CD14-positive monocyte (primary cell): ENCODE data around the gene AURKB. TPM values are rescaled to one million over a fixed set of nuclear protein-coding genes. Genes with fewer than 3 reads are reported as not detected.

Experiments used
- DNase-seq, 3 donors: peaks; one replicate each; pipeline ENCODE4 v3.0.0-alpha.2; 2011 to 2022
- H2AFZ ChIP-seq: 2 replicates; pipeline ENCODE4 v1.6.0; 2012; ENCODE audit warnings: mild to moderate bottlenecking, low read depth, low read length, inconsistent platforms; ENCODE audit not compliant: insufficient read depth, poor library complexity, severe bottlenecking
- H3K27ac ChIP-seq, 2 donors: 1 replicate in 1 of 2; 2 replicates in 1 of 2; pipeline ENCODE4 v1.5.1; 2012 to 2013; ENCODE audit warnings: low read length in 2 of 2, control low read depth in 1 of 2, inconsistent platforms in 1 of 2, low read depth in 1 of 2, mild to moderate bottlenecking in 1 of 2
- H3K27me3 ChIP-seq, 2 donors: one replicate each; pipeline versions ENCODE4 v1.6.0 to v1.6.1; 2011 to 2013; ENCODE audit warnings: low read length in 2 of 2; ENCODE audit not compliant: control insufficient read depth in 2 of 2, insufficient read depth in 2 of 2
- H3K36me3 ChIP-seq, 2 donors: replicated peaks in 1 of 2; 1 replicate in 1 of 2; 2 replicates in 1 of 2; pipeline versions ENCODE4 v1.5.1 to v1.6.1; 2012 to 2013; ENCODE audit warnings: low read length in 2 of 2, control low read depth in 1 of 2, inconsistent platforms in 1 of 2, mild to moderate bottlenecking in 1 of 2; ENCODE audit not compliant: insufficient read depth in 2 of 2, control insufficient read depth in 1 of 2
- H3K4me1 ChIP-seq, 2 donors: 1 replicate in 1 of 2; 2 replicates in 1 of 2; pipeline versions ENCODE4 v1.5.1 to v1.6.1; 2012 to 2013; ENCODE audit warnings: low read length in 2 of 2, control low read depth in 1 of 2, inconsistent platforms in 1 of 2, mild to moderate bottlenecking in 1 of 2, moderate library complexity in 1 of 2; ENCODE audit not compliant: insufficient read depth in 2 of 2, control insufficient read depth in 1 of 2
- H3K4me2 ChIP-seq: replicated peaks from 2 replicates; pipeline ENCODE3; 2012; ENCODE audit warnings: low read length, moderate library complexity, mild to moderate bottlenecking; ENCODE audit not compliant: poor library complexity, severe bottlenecking; ENCODE audit errors: extremely low read depth
- H3K4me3 ChIP-seq, 3 experiments: fragments of 200-600 bp in 1 of 3; sonication (generic) in 1 of 3; replicated peaks in 1 of 3; 1 replicate in 2 of 3; 2 replicates in 1 of 3; pipeline ENCODE4 v1.5.1; 2011 to 2013; ENCODE audit warnings: low read length in 3 of 3, mild to moderate bottlenecking in 3 of 3, control low read depth in 2 of 3, low read depth in 2 of 3, inconsistent platforms in 1 of 3, moderate library complexity in 1 of 3
- H3K79me2 ChIP-seq: 2 replicates; pipeline ENCODE4 v1.6.0; 2012; ENCODE audit warnings: mild to moderate bottlenecking, control low read depth, inconsistent platforms, low read length, moderate library complexity; ENCODE audit not compliant: insufficient read depth
- H3K9ac ChIP-seq: 2 replicates; pipeline ENCODE4 v1.6.0; 2017; ENCODE audit warnings: low read length, mild to moderate bottlenecking; ENCODE audit not compliant: insufficient read depth, poor library complexity, severe bottlenecking
- H3K9me3 ChIP-seq, 2 donors: replicated peaks in 1 of 2; 1 replicate in 1 of 2; 2 replicates in 1 of 2; pipeline versions ENCODE4 v1.5.1 to v1.6.1; 2012 to 2013; ENCODE audit warnings: low read length in 2 of 2, control low read depth in 1 of 2; ENCODE audit not compliant: control insufficient read depth in 1 of 2, insufficient read depth in 1 of 2
- H4K20me1 ChIP-seq: 2 replicates; pipeline ENCODE4 v1.6.0; 2012; ENCODE audit warnings: mild to moderate bottlenecking, low read length, control low read depth, moderate library complexity; ENCODE audit not compliant: insufficient read depth
- H3K27ac Mint-ChIP-seq, 7 donors: one replicate each; pipeline ENCODE4 v1.8.0; 2020; ENCODE audit warnings: mild to moderate bottlenecking in 7 of 7, mixed read lengths in 7 of 7, moderate library complexity in 6 of 7, inconsistent platforms in 2 of 7
- H3K27me3 Mint-ChIP-seq, 3 donors: one replicate each; pipeline ENCODE4 v1.8.0; 2021 to 2022; ENCODE audit warnings: low read depth in 3 of 3, mild to moderate bottlenecking in 3 of 3, mixed read lengths in 3 of 3, moderate library complexity in 3 of 3, inconsistent platforms in 1 of 3
- H3K36me3 Mint-ChIP-seq, 2 donors: one replicate each; pipeline ENCODE4 v1.8.0; 2020; ENCODE audit warnings: mixed read lengths in 2 of 2, inconsistent platforms in 1 of 2, mild to moderate bottlenecking in 1 of 2
- H3K4me1 Mint-ChIP-seq: one replicate; pipeline ENCODE4 v1.8.0; 2020; ENCODE audit warnings: mild to moderate bottlenecking, mixed read lengths
- H3K4me3 Mint-ChIP-seq, 2 donors: one replicate each; pipeline ENCODE4 v1.8.0; 2020; ENCODE audit warnings: mild to moderate bottlenecking in 2 of 2, mixed read lengths in 2 of 2, moderate library complexity in 1 of 2
- H3K9me3 Mint-ChIP-seq, 7 donors: one replicate each; pipeline ENCODE4 v1.8.0; 2020 to 2022; ENCODE audit warnings: mixed read lengths in 7 of 7, mild to moderate bottlenecking in 6 of 7, moderate library complexity in 6 of 7, inconsistent platforms in 2 of 7
- WGBS: methylation state at CpG from one replicate; pipeline ENCODE4 v1.1.5; 2013; ENCODE audit warnings: missing lambda C conversion rate; ENCODE audit not compliant: insufficient coverage; 5-methylcytosine and 5-hydroxymethylcytosine counted together
- intact Hi-C, 2 donors: fragments of 100-400 bp; cut with micrococcal nuclease; formaldehyde crosslinking; loops; one replicate each; pipeline versions ENCODE4 v1.15.0 to v1.15.1; 2023
- polyA plus RNA-seq, 3 donors: library from polyadenylated mRNA; depleted of rRNA in 1 of 3; unstranded in 2 of 3; stranded (reverse) in 1 of 3; fragments of 300-500 nt in 2 of 3; fragments of >200 nt in 1 of 3; fragmentation: Illumina TruSeq in 2 of 3; gene quantifications; 1 replicate in 2 of 3; 2 replicates in 1 of 3; pipeline ENCODE4 v1.2.3, GENCODE V29; 2012 to 2021
- TF ChIP-seq, protein P1 (sequence below): fragments of 200-600 bp; IDR thresholded peaks from one replicate; pipeline ENCODE4 v1.8.0; 2022; ENCODE audit warnings: antibody characterized with exemption, mild to moderate bottlenecking

AURKB gene
- polyA plus RNA-seq, 3 donors = 0.38 to 4.2 (median 0.79) TPM

DNA sequence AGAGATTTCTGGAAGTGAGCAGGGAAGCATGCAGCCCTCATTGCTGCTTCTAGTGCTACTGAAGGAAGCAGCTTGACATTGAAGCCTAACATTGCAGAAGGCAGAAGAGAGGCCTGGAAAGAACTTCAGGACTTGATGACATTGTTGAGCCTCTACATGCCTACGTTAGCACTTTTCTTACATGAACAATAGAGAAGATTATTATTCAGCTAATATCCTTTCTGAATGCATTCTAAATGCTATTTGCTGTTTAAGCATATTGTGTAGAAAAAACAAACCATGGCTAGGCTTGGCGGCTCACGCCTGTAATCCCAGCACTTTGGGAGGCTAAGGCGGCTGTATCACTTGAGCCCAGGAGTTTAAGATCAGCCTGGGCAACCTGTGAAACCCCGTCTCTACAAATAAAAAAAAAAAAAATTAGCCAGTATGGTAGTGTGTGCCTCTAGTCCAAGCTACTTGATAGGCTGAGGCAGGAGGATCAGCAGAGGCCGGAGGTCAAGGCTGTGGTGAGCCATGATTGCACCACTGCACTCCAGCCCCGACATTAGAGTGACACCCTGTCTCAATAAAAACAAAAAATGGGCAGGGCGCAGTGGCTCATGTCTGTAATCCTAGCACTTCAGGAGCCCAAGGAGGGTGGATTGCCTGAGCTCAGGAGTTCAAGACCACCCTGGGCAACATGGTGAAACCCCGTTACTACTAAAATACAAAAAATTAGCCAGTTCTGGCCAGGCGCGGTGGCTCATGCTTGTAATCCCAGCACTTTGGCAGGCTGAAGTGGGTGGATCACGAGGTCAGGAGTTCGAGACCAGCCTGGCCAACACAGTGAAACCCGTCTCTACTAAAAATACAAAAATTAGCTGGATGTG, 2.2 kb upstream of the AURKB start:
- Histone ChIP-seq H4K20me1 (no peaks in the 10 kb centered on the region), H3K27me3 (no peaks in the 10 kb centered on the region), H3K9me3 (no peaks in the 10 kb centered on the region), H3K79me2 (peaks cover 29% of the 10 kb centered on the region), H3K4me1 (peaks cover 28 to 40% of the 10 kb centered on the region in 2 donors), H3K4me2 (no peak overlapping the region), H2AFZ (no peak overlapping the region), H3K4me3 (no peak overlapping the region), H3K9ac (no peak overlapping the region), H3K36me3 (no peaks in the 10 kb centered on the region), H3K27ac (no peak overlapping the region)
- H3K27ac Mint-ChIP-seq = peak overlapping the region in 1 of 7 donors; percentile 49
- TF ChIP-seq, protein P1, sequence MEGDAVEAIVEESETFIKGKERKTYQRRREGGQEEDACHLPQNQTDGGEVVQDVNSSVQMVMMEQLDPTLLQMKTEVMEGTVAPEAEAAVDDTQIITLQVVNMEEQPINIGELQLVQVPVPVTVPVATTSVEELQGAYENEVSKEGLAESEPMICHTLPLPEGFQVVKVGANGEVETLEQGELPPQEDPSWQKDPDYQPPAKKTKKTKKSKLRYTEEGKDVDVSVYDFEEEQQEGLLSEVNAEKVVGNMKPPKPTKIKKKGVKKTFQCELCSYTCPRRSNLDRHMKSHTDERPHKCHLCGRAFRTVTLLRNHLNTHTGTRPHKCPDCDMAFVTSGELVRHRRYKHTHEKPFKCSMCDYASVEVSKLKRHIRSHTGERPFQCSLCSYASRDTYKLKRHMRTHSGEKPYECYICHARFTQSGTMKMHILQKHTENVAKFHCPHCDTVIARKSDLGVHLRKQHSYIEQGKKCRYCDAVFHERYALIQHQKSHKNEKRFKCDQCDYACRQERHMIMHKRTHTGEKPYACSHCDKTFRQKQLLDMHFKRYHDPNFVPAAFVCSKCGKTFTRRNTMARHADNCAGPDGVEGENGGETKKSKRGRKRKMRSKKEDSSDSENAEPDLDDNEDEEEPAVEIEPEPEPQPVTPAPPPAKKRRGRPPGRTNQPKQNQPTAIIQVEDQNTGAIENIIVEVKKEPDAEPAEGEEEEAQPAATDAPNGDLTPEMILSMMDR = no peak
- H3K4me3 Mint-ChIP-seq = no peak overlapping the region
- H3K36me3 Mint-ChIP-seq = peaks cover 9 to 13% of the 10 kb centered on the region in 2 donors
- DNase-seq = peak in 1 of 3 donors; percentile 31
- H3K27me3 Mint-ChIP-seq = peaks cover 0 to 3% (median 0%) of the 10 kb centered on the region in 3 donors
- no peaks in the 10 kb centered on the region for H3K9me3 Mint-ChIP-seq
- no CpG with 5 or more reads among the region's 14 CpGs for WGBS
- intact Hi-C loops = loop anchor here (5.0 kb wide), 1 partner anchor 35 kb away; the partner anchor contains the start of genes CTC1 (in 2 of the 2) and PFAS (in 2 of the 2)
- H3K4me1 Mint-ChIP-seq = peaks cover 35% of the 10 kb centered on the region

DNA sequence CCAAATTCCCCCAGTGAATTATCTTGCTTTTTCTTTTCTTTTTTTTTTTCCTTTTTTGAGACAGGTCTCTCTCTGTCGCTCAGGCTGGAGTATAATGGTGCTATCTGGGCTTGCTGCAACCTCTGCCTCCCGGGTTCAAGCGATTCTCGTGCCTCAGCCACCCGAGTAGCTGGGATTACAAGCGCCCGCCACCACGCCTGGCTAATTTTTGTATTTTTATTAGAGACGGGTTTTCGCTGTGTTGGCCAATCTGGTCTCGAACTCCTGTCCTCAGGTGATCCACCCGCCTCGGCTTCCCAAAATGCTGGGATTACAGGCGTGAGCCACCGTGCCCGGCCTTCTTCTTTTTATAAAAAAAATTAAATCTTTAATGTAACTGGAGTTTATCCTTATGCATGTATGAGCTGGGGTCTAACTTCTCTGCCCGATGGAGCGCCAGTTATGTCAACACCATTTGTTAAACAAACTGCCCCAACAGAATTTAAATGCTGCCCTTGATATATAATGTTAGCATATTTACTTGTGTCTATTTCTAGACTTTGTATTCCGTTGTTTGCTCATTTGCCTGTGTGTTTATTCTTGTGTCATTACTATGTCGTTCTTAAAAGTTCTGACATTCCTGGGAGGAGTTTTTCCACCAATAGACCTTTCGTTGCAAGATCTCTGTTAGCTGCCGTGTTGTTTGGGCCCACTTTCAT, 535 bp upstream of the AURKB start:
- Histone ChIP-seq H3K9ac (peak overlapping the region; percentile 67), H4K20me1 (no peaks in the 10 kb centered on the region), H3K4me2 (peak overlapping the region; percentile 98), H3K36me3 (no peaks in the 10 kb centered on the region), H3K79me2 (peaks cover 44% of the 10 kb centered on the region), H3K9me3 (no peaks in the 10 kb centered on the region), H2AFZ (peak overlapping the region; percentile 84), H3K27me3 (no peaks in the 10 kb centered on the region), H3K27ac (peak overlapping the region; percentile 69 to 80), H3K4me1 (peaks cover 28 to 40% of the 10 kb centered on the region in 2 donors), H3K4me3 (peak overlapping the region; percentile 66 to 86 (median 84))
- Mint-ChIP-seq H3K9me3 (no peaks in the 10 kb centered on the region), H3K36me3 (peaks cover 16 to 29% of the 10 kb centered on the region in 2 donors), H3K4me1 (peaks cover 35% of the 10 kb centered on the region), H3K27me3 (peaks cover 0 to 1% (median 0%) of the 10 kb centered on the region in 3 donors), H3K4me3 (peak overlapping the region; percentile 92 to 95), H3K27ac (peak overlapping the region; percentile 90 to 96 (median 94))
- no peak for DNase-seq
- 0% methylated on average over 9 of the region's 22 CpGs for WGBS
- TF ChIP-seq, protein P1 = no peak
- intact Hi-C loops = loop anchor here (5.0 kb wide), 1 partner anchor 36 kb away; the partner anchor contains the start of genes CTC1 (in 2 of the 2) and PFAS (in 2 of the 2)
